ENCODE results near the gene ZSCAN5A.
A peak's percentile ranks its signal among the peaks of the same experiment; 100 is the strongest.
"Not testable (repeated sequence)": the region's sequence is repeated elsewhere in the genome, so short reads cannot be mapped to it uniquely, and the experiment has no call there.

ZSCAN5A gene

GRCh38 chr19:56337077-56337476, 22.4 kb upstream of the ZSCAN5A start:
- H3K9me3 ChIP-seq (ENCODE audit: control insufficient read depth, insufficient read depth, low read length) = peaks cover 37% of the 10 kb centered on the region
- not testable (repeated sequence) for H3K4me3 ChIP-seq (ENCODE audit: low read depth, low read length); H3K4me1 ChIP-seq (ENCODE audit: control insufficient read depth, insufficient read depth, low read length); H3K27ac ChIP-seq (ENCODE audit: low read depth, low read length); H3K9ac ChIP-seq (ENCODE audit: low read depth, low read length); H3K27me3 ChIP-seq (ENCODE audit: control insufficient read depth, insufficient read depth, low read length); H3K36me3 ChIP-seq (ENCODE audit: control insufficient read depth, insufficient read depth, low read length)

- not testable (repeated sequence) for H3K27ac ChIP-seq (ENCODE audit: low read depth, low read length); H3K36me3 ChIP-seq (ENCODE audit: control insufficient read depth, insufficient read depth, low read length); H3K4me1 ChIP-seq (ENCODE audit: control insufficient read depth, insufficient read depth, low read length); H3K9ac ChIP-seq (ENCODE audit: low read depth, low read length); H3K4me3 ChIP-seq (ENCODE audit: low read depth, low read length); H3K27me3 ChIP-seq (ENCODE audit: control insufficient read depth, insufficient read depth, low read length)
- H3K9me3 ChIP-seq (ENCODE audit: control insufficient read depth, insufficient read depth, low read length) = peaks cover 28% of the 10 kb centered on the region
Measured at GRCh38 chr19:56335371-56335770, 20.7 kb upstream of the ZSCAN5A start.

GRCh38 chr19:56333506-56333905, 18.9 kb upstream of the ZSCAN5A start:
- H3K9ac ChIP-seq (ENCODE audit: low read depth, low read length) = no peak overlapping the region
- no peaks in the 10 kb centered on the region for H3K27me3 ChIP-seq (ENCODE audit: control insufficient read depth, insufficient read depth, low read length)
- no peak overlapping the region for H3K4me3 ChIP-seq (ENCODE audit: low read depth, low read length)
- H3K4me1 ChIP-seq (ENCODE audit: control insufficient read depth, insufficient read depth, low read length) = no peaks in the 10 kb centered on the region
- peaks cover 16% of the 10 kb centered on the region for H3K9me3 ChIP-seq (ENCODE audit: control insufficient read depth, insufficient read depth, low read length)
- no peak overlapping the region for H3K27ac ChIP-seq (ENCODE audit: low read depth, low read length)
- H3K36me3 ChIP-seq (ENCODE audit: control insufficient read depth, insufficient read depth, low read length) = no peaks in the 10 kb centered on the region

DNA sequence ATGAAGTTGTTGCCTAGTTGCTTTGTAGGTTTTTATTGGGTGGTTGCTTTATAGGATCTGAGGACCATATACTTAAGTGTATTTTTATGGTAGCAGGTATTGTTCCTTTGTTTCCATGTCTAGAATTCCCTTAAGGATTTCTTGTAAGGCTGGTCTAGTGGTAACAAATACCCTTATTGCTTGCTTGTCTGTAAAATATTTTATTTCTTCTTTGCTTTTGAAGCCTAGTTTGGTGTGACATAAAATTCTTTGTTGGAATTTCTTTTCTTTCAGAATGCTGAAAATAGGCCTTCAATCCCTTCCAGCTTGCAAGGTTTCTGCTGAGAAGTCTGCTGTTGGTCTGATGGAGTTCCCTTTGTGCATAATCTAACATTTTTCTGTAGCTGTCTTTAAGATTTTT, 18.1 kb upstream of the ZSCAN5A start:
- H3K9ac ChIP-seq (ENCODE audit: low read depth, low read length) = no peak overlapping the region
- H3K4me3 ChIP-seq (ENCODE audit: low read depth, low read length) = no peak overlapping the region
- no peak overlapping the region for H3K27ac ChIP-seq (ENCODE audit: low read depth, low read length)
- no peaks in the 10 kb centered on the region for H3K4me1 ChIP-seq (ENCODE audit: control insufficient read depth, insufficient read depth, low read length)
- no peaks in the 10 kb centered on the region for H3K36me3 ChIP-seq (ENCODE audit: control insufficient read depth, insufficient read depth, low read length)
- peaks cover 10% of the 10 kb centered on the region; the same call in 1 of the 2 replicates for H3K9me3 ChIP-seq (ENCODE audit: control insufficient read depth, insufficient read depth, low read length)
- H3K27me3 ChIP-seq (ENCODE audit: control insufficient read depth, insufficient read depth, low read length) = no peaks in the 10 kb centered on the region

GRCh38 chr19:56324436-56324835, 9.8 kb upstream of the ZSCAN5A start:
- H3K4me3 ChIP-seq (ENCODE audit: low read depth, low read length) = no peak overlapping the region
- H3K27ac ChIP-seq (ENCODE audit: low read depth, low read length) = no peak overlapping the region
- H3K9ac ChIP-seq (ENCODE audit: low read depth, low read length) = no peak overlapping the region
- peaks cover 7% of the 10 kb centered on the region; the same call in 1 of the 2 replicates for H3K9me3 ChIP-seq (ENCODE audit: control insufficient read depth, insufficient read depth, low read length)
- H3K36me3 ChIP-seq (ENCODE audit: control insufficient read depth, insufficient read depth, low read length) = no peaks in the 10 kb centered on the region
- H3K27me3 ChIP-seq (ENCODE audit: control insufficient read depth, insufficient read depth, low read length) = no peaks in the 10 kb centered on the region
- H3K4me1 ChIP-seq (ENCODE audit: control insufficient read depth, insufficient read depth, low read length) = no peaks in the 10 kb centered on the region

DNA sequence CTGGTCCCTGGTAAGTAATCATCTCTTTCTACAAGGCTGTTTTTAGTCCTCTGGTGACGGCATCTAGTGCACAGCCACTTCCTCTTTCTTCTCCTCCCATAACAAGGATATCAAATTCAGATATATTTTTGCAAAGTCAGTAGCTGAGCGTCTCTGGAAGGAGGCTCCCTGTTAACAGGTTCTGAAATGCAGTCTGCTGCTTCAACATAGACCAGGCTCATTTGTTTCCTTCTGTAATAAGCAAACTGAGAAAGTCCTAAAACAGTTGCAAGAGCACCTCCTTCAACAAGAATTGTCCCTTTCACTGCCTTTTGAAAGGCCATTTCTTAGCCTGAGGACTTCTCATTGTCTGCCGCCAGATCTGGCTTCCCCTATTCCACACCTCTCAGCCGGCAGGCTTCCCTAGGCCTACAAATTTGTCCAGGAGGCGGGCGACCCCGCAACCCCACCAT, 7.4 kb upstream of the ZSCAN5A start:
- peaks cover 7% of the 10 kb centered on the region; the same call in 1 of the 2 replicates for H3K9me3 ChIP-seq (ENCODE audit: control insufficient read depth, insufficient read depth, low read length)
- H3K36me3 ChIP-seq (ENCODE audit: control insufficient read depth, insufficient read depth, low read length) = no peaks in the 10 kb centered on the region
- no peaks in the 10 kb centered on the region for H3K27me3 ChIP-seq (ENCODE audit: control insufficient read depth, insufficient read depth, low read length)
- no peak overlapping the region for H3K9ac ChIP-seq (ENCODE audit: low read depth, low read length)
- no peak overlapping the region for H3K27ac ChIP-seq (ENCODE audit: low read depth, low read length)
- no peak overlapping the region for H3K4me3 ChIP-seq (ENCODE audit: low read depth, low read length)
- H3K4me1 ChIP-seq (ENCODE audit: control insufficient read depth, insufficient read depth, low read length) = no peaks in the 10 kb centered on the region

DNA sequence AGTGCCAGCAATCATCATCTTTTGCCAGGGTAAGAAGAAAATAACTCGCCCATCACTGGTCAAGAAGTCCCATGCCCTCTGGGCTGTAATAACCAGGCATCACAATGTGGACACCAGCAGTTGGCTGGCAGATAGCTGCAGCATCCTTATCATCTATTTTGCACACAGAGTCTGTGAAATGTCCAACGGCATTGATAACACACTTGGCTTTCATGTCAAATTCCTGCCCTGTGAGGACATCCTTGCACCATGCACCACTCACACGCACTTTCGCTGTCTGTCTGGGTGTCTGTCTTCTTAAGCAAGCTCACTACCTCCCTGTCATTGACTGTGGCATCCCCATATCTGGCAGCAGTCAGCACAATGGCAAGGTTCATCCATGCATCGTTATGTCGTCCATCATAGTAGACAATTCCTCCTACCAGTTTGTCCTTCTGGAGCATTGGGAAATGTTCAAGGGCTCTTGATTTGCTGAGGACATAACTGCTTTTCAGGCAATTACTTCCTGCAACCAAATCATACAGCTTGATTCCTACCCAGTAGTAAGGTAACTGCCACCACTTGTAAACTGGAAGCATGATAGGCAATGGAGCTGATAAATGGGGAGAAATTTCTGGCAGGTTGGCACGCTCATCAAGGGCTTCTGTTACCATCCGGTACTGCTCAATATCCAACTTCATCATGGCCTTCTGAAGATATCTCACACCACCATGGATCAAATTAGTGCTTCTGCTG, 6.8 kb upstream of the ZSCAN5A start:
- no peaks in the 10 kb centered on the region for H3K4me1 ChIP-seq (ENCODE audit: control insufficient read depth, insufficient read depth, low read length)
- no peaks in the 10 kb centered on the region for H3K36me3 ChIP-seq (ENCODE audit: control insufficient read depth, insufficient read depth, low read length)
- no peak overlapping the region for H3K27ac ChIP-seq (ENCODE audit: low read depth, low read length)
- H3K27me3 ChIP-seq (ENCODE audit: control insufficient read depth, insufficient read depth, low read length) = no peaks in the 10 kb centered on the region
- H3K4me3 ChIP-seq (ENCODE audit: low read depth, low read length) = no peak overlapping the region
- no peak overlapping the region for H3K9ac ChIP-seq (ENCODE audit: low read depth, low read length)
- peaks cover 2% of the 10 kb centered on the region; the same call in 1 of the 2 replicates for H3K9me3 ChIP-seq (ENCODE audit: control insufficient read depth, insufficient read depth, low read length)

- no peak overlapping the region for H3K4me3 ChIP-seq (ENCODE audit: low read depth, low read length)
- no peaks in the 10 kb centered on the region for H3K36me3 ChIP-seq (ENCODE audit: control insufficient read depth, insufficient read depth, low read length)
- no peak overlapping the region for H3K27ac ChIP-seq (ENCODE audit: low read depth, low read length)
- H3K4me1 ChIP-seq (ENCODE audit: control insufficient read depth, insufficient read depth, low read length) = 0 out of 2 replicates have a peak, but pooled peaks cover 6% of the 10 kb centered on the region
- H3K9me3 ChIP-seq (ENCODE audit: control insufficient read depth, insufficient read depth, low read length) = no peaks in the 10 kb centered on the region; the same call in 1 of the 2 replicates
- no peak overlapping the region for H3K9ac ChIP-seq (ENCODE audit: low read depth, low read length)
- H3K27me3 ChIP-seq (ENCODE audit: control insufficient read depth, insufficient read depth, low read length) = no peaks in the 10 kb centered on the region
Measured at GRCh38 chr19:56319991-56320390, 5.4 kb upstream of the ZSCAN5A start.

DNA sequence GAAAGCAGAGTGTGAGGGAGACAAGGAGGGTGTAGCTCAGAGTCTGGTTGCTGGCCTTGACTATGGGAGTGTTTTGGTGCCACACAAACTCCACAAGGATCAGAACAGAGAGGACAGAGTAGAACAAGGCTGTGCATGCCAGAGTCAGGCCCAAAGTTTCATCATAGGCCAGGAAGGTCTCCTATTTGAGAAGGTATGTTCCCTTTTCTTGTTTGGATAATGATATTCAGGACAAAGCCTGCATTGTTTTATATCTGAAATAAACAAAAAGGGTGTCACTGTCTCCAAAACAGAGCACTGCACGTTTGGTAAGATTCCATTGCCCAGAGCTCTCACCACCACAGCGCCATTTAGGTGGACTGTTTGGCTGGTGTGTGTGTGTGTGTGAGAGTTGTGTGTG, 3.1 kb upstream of the ZSCAN5A start:
- no peaks in the 10 kb centered on the region for H3K9me3 ChIP-seq (ENCODE audit: control insufficient read depth, insufficient read depth, low read length)
- H3K9ac ChIP-seq (ENCODE audit: low read depth, low read length) = no peak overlapping the region
- H3K4me1 ChIP-seq (ENCODE audit: control insufficient read depth, insufficient read depth, low read length) = 0 out of 2 replicates have a peak, but pooled peaks cover 6% of the 10 kb centered on the region
- H3K27ac ChIP-seq (ENCODE audit: low read depth, low read length) = no peak overlapping the region
- H3K27me3 ChIP-seq (ENCODE audit: control insufficient read depth, insufficient read depth, low read length) = no peaks in the 10 kb centered on the region
- H3K4me3 ChIP-seq (ENCODE audit: low read depth, low read length) = no peak overlapping the region
- 0 out of 2 replicates have a peak, but pooled peaks cover 2% of the 10 kb centered on the region for H3K36me3 ChIP-seq (ENCODE audit: control insufficient read depth, insufficient read depth, low read length)

DNA sequence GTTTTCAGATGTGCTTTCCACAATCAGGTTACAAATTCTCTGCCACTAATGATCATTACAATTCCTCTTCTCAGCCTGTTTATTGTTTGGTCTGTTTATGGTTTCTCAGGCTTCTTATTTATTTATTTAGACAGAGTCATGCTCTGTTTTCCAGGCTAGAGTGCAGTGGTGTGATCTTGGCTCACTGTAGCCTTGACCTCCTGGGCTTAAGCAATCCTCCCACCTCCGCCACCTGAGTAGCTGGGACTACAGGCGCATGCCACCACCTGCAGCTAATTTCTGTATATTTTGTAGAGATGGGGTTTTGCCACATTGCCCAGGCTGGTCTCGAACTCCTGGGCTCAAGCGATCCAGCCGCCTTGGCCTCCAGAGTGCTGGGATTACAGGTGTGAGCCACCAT, 2.1 kb upstream of the ZSCAN5A start:
- Histone ChIP-seq H3K4me3 (ENCODE audit: low read depth, low read length) (no peak overlapping the region), H3K9me3 (ENCODE audit: control insufficient read depth, insufficient read depth, low read length) (no peaks in the 10 kb centered on the region), H3K27me3 (ENCODE audit: control insufficient read depth, insufficient read depth, low read length) (no peaks in the 10 kb centered on the region), H3K27ac (ENCODE audit: low read depth, low read length) (no peak overlapping the region), H3K36me3 (ENCODE audit: control insufficient read depth, insufficient read depth, low read length) (peaks cover 9% of the 10 kb centered on the region; the same call in 1 of the 2 replicates), H3K9ac (ENCODE audit: low read depth, low read length) (no peak overlapping the region), H3K4me1 (ENCODE audit: control insufficient read depth, insufficient read depth, low read length) (0 out of 2 replicates have a peak, but pooled peaks cover 6% of the 10 kb centered on the region)

- no peaks in the 10 kb centered on the region for H3K9me3 ChIP-seq (ENCODE audit: control insufficient read depth, insufficient read depth, low read length)
- H3K27me3 ChIP-seq (ENCODE audit: control insufficient read depth, insufficient read depth, low read length) = no peaks in the 10 kb centered on the region
- H3K36me3 ChIP-seq (ENCODE audit: control insufficient read depth, insufficient read depth, low read length) = peaks cover 9% of the 10 kb centered on the region; the same call in 1 of the 2 replicates
- 0 out of 2 replicates have a peak, but pooled peaks cover 6% of the 10 kb centered on the region for H3K4me1 ChIP-seq (ENCODE audit: control insufficient read depth, insufficient read depth, low read length)
- peak overlapping the region; percentile 98 for H3K27ac ChIP-seq (ENCODE audit: low read depth, low read length)
- H3K4me3 ChIP-seq (ENCODE audit: low read depth, low read length) = peak overlapping the region; percentile 93
- peak overlapping the region; percentile 87 for H3K9ac ChIP-seq (ENCODE audit: low read depth, low read length)
Measured at GRCh38 chr19:56315077-56315828, 614 bp upstream of the ZSCAN5A start.
